HEK293 (cell line): ENCODE measurements around the gene FYCO1.

Experiments
- CTCF ChIA-PET: fragments of 350-600 bp; formaldehyde crosslinking; extraction: SDS; loops from one replicate; lab custom pipeline; 2021; ENCODE audit warnings: antibody characterized with exemption; lab: Yijun Ruan, JAX
- POLR2A ChIA-PET: fragments of 300-600 bp; formaldehyde crosslinking; extraction: SDS; loops from one replicate; lab custom pipeline; 2020; ENCODE audit warnings: antibody characterized with exemption, inconsistent platforms; lab: Yijun Ruan, JAX
- H3K27ac ChIP-seq: fragments of 200-500 bp; sonication (Bioruptor generic); 2 replicates; pipeline ENCODE4 v1.5.1; 2014; ENCODE audit warnings: low read depth, low read length, control low read depth, inconsistent platforms; ENCODE audit errors: extremely low read depth
- H3K36me3 ChIP-seq, 2 experiments: fragments of 200-500 bp in 1 of 2; sonication (Bioruptor generic) in 1 of 2; 1 replicate in 1 of 2; 2 replicates in 1 of 2; pipeline ENCODE4 v1.5.1; 2014 to 2017; ENCODE audit warnings: inconsistent platforms in 2 of 2, low read length in 2 of 2; ENCODE audit not compliant: control insufficient read depth in 2 of 2, insufficient read depth in 1 of 2
- H3K4me1 ChIP-seq: fragments of 200-500 bp; sonication (Bioruptor generic); 2 replicates; pipeline ENCODE4 v1.5.1; 2014; ENCODE audit warnings: mild to moderate bottlenecking, low read length, inconsistent platforms; ENCODE audit not compliant: control insufficient read depth, insufficient read depth
- H3K4me3 ChIP-seq: 2 replicates; pipeline ENCODE4 v1.5.1; 2011; ENCODE audit warnings: low read depth, mild to moderate bottlenecking, control low read depth, low read length, moderate library complexity
- H3K9me3 ChIP-seq: fragments of 200-500 bp; sonication (Bioruptor generic); 2 replicates; pipeline ENCODE4 v1.5.1; 2014; ENCODE audit warnings: low read depth, low read length, inconsistent platforms; ENCODE audit not compliant: control insufficient read depth, insufficient read depth
- EGR2 ChIP-seq: fragments of 450-650 bp; formaldehyde crosslinking; IDR thresholded peaks from 2 replicates; pipeline ENCODE4 v1.5.1; 2016; ENCODE audit warnings: low read depth, missing biosample characterization, missing genetic modification characterization
- GLIS2 ChIP-seq: fragments of 450-650 bp; formaldehyde crosslinking; IDR thresholded peaks from 2 replicates; pipeline ENCODE4 v1.5.1; 2016; ENCODE audit warnings: missing biosample characterization, missing genetic modification characterization
- OSR2 ChIP-seq: fragments of 450-650 bp; formaldehyde crosslinking; IDR thresholded peaks from 2 replicates; pipeline ENCODE4 v1.5.1; 2016; ENCODE audit warnings: missing biosample characterization, missing genetic modification characterization
- SP7 ChIP-seq: fragments of 450-650 bp; formaldehyde crosslinking; IDR thresholded peaks from 2 replicates; pipeline ENCODE4 v1.5.1; 2016; ENCODE audit warnings: missing biosample characterization, missing genetic modification characterization
- WT1 ChIP-seq: fragments of 450-650 bp; formaldehyde crosslinking; IDR thresholded peaks from 2 replicates; pipeline ENCODE4 v1.5.1; 2016; ENCODE audit warnings: missing biosample characterization, missing genetic modification characterization
- ZBTB11 ChIP-seq: fragments of 450-650 bp; formaldehyde crosslinking; conservative IDR thresholded peaks from 2 replicates; pipeline ENCODE4 v1.5.1; 2016; ENCODE audit warnings: low read depth, missing biosample characterization, missing genetic modification characterization
- ZBTB21 ChIP-seq: fragments of 450-650 bp; formaldehyde crosslinking; IDR thresholded peaks from 2 replicates; pipeline ENCODE4 v1.5.1; 2017; ENCODE audit warnings: missing biosample characterization, missing genetic modification characterization
- ZBTB49 ChIP-seq: fragments of 450-650 bp; formaldehyde crosslinking; IDR thresholded peaks from 2 replicates; pipeline ENCODE4 v1.5.1; 2016; ENCODE audit warnings: missing biosample characterization, missing genetic modification characterization, low read depth
- ZBTB8A ChIP-seq: fragments of 450-650 bp; formaldehyde crosslinking; IDR thresholded peaks from 2 replicates; pipeline ENCODE4 v1.5.1; 2016; ENCODE audit warnings: missing biosample characterization, missing genetic modification characterization
- ZFHX2 ChIP-seq: fragments of 450-650 bp; formaldehyde crosslinking; conservative IDR thresholded peaks from 2 replicates; pipeline ENCODE4 v1.5.1; 2016; ENCODE audit warnings: missing biosample characterization, missing genetic modification characterization
- ZNF121 ChIP-seq: fragments of 450-650 bp; formaldehyde crosslinking; IDR thresholded peaks from 2 replicates; pipeline ENCODE4 v1.5.1; 2016; ENCODE audit warnings: missing biosample characterization, missing genetic modification characterization
- ZNF133 ChIP-seq: fragments of 450-650 bp; formaldehyde crosslinking; IDR thresholded peaks from 2 replicates; pipeline ENCODE4 v1.5.1; 2016; ENCODE audit warnings: missing biosample characterization, missing genetic modification characterization
- ZNF157 ChIP-seq: fragments of 450-650 bp; formaldehyde crosslinking; IDR thresholded peaks from 2 replicates; pipeline ENCODE4 v1.5.1; 2016; ENCODE audit warnings: missing biosample characterization, missing genetic modification characterization
- ZNF24 ChIP-seq: fragments of 450-650 bp; formaldehyde crosslinking; IDR thresholded peaks from 2 replicates; pipeline ENCODE4 v1.5.1; 2016; ENCODE audit warnings: missing biosample characterization, missing genetic modification characterization
- ZNF266 ChIP-seq: fragments of 450-650 bp; formaldehyde crosslinking; IDR thresholded peaks from 2 replicates; pipeline ENCODE4 v1.5.1; 2016; ENCODE audit warnings: missing biosample characterization, missing genetic modification characterization, low read depth
- ZNF473 ChIP-seq: fragments of 450-650 bp; formaldehyde crosslinking; IDR thresholded peaks from 2 replicates; pipeline ENCODE4 v1.5.1; 2017; ENCODE audit warnings: missing biosample characterization, missing genetic modification characterization
- ZNF501 ChIP-seq: fragments of 450-650 bp; formaldehyde crosslinking; IDR thresholded peaks from 2 replicates; pipeline ENCODE4 v1.5.1; 2016; ENCODE audit warnings: missing biosample characterization, missing genetic modification characterization
- ZNF585B ChIP-seq: fragments of 450-650 bp; formaldehyde crosslinking; IDR thresholded peaks from 2 replicates; pipeline ENCODE4 v1.5.1; 2016; ENCODE audit warnings: missing biosample characterization, missing genetic modification characterization
- ZNF600 ChIP-seq: fragments of 450-650 bp; formaldehyde crosslinking; IDR thresholded peaks from 2 replicates; pipeline ENCODE4 v1.5.1; 2016; ENCODE audit warnings: missing biosample characterization, missing genetic modification characterization
- ZNF670 ChIP-seq: fragments of 450-650 bp; formaldehyde crosslinking; IDR thresholded peaks from 2 replicates; pipeline ENCODE4 v1.5.1; 2016; ENCODE audit warnings: missing biosample characterization, missing genetic modification characterization, low read depth
- ZNF677 ChIP-seq: fragments of 450-650 bp; IDR thresholded peaks from 2 replicates; pipeline ENCODE4 v1.5.0; 2018; ENCODE audit warnings: missing biosample characterization, mild to moderate bottlenecking, missing genetic modification characterization, moderate library complexity
- TF ChIP-seq, protein P1 (sequence below): fragments of 450-650 bp; formaldehyde crosslinking; IDR thresholded peaks from 2 replicates; pipeline ENCODE4 v1.5.1; 2016; ENCODE audit warnings: missing biosample characterization, missing genetic modification characterization
- TF ChIP-seq, protein P2 (sequence below): fragments of 450-650 bp; formaldehyde crosslinking; IDR thresholded peaks from 2 replicates; pipeline ENCODE4 v1.5.1; 2016; ENCODE audit warnings: missing biosample characterization, missing genetic modification characterization

FYCO1 gene

GRCh38 chr3:45889337-45889736, 106.3 kb downstream of the FYCO1 start:
- Histone ChIP-seq H3K9me3 (no peaks in the 10 kb centered on the region), H3K27ac (no peak overlapping the region), H3K4me3 (no peak overlapping the region), H3K36me3 (no peaks in the 10 kb centered on the region), H3K4me1 (no peaks in the 10 kb centered on the region)
- ChIA-PET CTCF (interaction anchor here (0.6 kb wide), 1 partner anchor 174 kb away, joined by 3 read pairs; no protein-coding TSS in a partner anchor), POLR2A (no interaction called here)
- TF ChIP-seq GLIS2 (tag by site-specific recombination) (no peak), ZNF266 (tag by site-specific recombination) (no peak), ZNF24 (no peak), ZBTB8A (no peak), SP7 (tag by site-specific recombination) (no peak), ZNF600 (tag by site-specific recombination) (no peak), ZNF121 (tag by site-specific recombination) (no peak), ZNF677 (tag by site-specific recombination) (no peak), ZNF133 (tag by site-specific recombination) (no peak), WT1 (tag by site-specific recombination) (no peak), ZNF585B (no peak), ZNF501 (no peak), EGR2 (tag by site-specific recombination) (no peak), OSR2 (tag by site-specific recombination) (no peak), ZBTB21 (tag by site-specific recombination) (no peak), ZNF670 (tag by site-specific recombination) (no peak), ZNF157 (tag by site-specific recombination) (no peak), ZNF473 (tag by site-specific recombination) (no peak), ZFHX2 (tag by site-specific recombination) (no peak)
- TF ChIP-seq, protein P1, sequence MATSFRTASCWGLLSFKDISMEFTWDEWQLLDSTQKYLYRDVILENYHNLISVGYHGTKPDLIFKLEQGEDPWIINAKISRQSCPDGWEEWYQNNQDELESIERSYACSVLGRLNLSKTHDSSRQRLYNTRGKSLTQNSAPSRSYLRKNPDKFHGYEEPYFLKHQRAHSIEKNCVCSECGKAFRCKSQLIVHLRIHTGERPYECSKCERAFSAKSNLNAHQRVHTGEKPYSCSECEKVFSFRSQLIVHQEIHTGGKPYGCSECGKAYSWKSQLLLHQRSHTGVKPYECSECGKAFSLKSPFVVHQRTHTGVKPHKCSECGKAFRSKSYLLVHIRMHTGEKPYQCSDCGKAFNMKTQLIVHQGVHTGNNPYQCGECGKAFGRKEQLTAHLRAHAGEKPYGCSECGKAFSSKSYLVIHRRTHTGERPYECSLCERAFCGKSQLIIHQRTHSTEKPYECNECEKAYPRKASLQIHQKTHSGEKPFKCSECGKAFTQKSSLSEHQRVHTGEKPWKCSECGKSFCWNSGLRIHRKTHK (tag by site-specific recombination), result no peak

DNA sequence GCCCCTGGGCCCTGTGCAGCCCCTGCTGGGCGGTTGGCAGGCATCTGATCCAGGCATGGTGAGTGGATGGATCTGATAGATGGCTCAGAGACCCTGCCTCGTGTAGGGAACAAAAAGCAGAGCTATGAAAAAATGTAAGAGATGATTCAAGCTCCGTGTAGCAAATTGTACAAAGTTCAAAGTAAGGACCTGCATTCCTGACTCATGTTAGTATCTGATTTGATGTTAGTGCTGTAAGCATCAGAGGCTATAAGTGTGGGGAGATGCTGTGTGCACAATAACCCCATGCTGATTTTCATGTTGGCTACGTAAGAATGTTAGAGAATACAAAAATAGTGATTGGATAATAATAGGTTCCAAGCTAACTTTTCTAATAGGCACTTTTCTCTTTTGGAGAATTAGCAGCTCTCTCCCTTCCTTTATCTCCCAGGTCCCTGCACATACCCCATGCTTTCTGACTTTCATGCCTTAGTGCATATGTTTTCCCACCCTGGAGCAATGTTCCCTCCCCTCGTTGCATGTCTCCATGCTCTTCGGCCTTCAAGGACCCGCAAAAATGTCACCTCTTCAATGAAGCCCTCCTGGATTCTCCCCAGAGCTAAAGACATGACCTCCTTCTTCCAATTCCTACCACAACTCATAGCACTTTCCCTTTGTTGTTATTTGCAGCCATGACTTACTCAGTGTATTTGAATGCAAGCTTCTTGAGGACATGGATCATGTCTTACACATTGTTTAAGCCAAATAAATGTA, 107.7 kb downstream of the FYCO1 start:
- ChIA-PET CTCF (no interaction called here), POLR2A (no interaction called here)
- TF ChIP-seq, protein P2, sequence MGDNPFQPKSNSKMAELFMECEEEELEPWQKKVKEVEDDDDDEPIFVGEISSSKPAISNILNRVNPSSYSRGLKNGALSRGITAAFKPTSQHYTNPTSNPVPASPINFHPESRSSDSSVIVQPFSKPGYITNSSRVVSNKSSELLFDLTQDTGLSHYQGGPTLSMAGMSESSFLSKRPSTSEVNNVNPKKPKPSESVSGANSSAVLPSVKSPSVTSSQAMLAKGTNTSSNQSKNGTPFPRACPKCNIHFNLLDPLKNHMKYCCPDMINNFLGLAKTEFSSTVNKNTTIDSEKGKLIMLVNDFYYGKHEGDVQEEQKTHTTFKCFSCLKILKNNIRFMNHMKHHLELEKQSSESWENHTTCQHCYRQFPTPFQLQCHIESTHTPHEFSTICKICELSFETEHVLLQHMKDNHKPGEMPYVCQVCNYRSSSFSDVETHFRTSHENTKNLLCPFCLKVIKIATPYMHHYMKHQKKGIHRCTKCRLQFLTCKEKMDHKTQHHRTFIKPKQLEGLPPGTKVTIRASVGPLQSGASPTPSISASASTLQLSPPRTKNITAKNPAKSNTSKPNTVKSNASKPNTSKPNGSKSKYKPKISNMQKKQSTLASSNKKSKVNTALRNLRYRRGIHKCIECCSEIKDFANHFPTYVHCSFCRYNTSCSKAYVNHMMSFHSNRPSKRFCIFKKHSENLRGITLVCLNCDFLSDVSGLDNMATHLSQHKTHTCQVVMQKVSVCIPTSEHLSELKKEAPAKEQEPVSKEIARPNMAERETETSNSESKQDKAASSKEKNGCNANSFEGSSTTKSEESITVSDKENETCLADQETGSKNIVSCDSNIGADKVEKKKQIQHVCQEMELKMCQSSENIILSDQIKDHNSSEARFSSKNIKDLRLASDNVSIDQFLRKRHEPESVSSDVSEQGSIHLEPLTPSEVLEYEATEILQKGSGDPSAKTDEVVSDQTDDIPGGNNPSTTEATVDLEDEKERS (tag by site-specific recombination), result no peak
- TF ChIP-seq ZBTB49 (tag by site-specific recombination) (no peak), ZNF121 (tag by site-specific recombination) (no peak), ZBTB11 (tag by site-specific recombination) (no peak)
- no peaks in the 10 kb centered on the region for H3K4me1 ChIP-seq
- H3K27ac ChIP-seq, result no peak overlapping the region
- H3K9me3 ChIP-seq, result no peaks in the 10 kb centered on the region
- H3K4me3 ChIP-seq, result no peak overlapping the region
- H3K36me3 ChIP-seq, result no peaks in the 10 kb centered on the region
